ENCODE results near the gene TPST2.

DNA sequence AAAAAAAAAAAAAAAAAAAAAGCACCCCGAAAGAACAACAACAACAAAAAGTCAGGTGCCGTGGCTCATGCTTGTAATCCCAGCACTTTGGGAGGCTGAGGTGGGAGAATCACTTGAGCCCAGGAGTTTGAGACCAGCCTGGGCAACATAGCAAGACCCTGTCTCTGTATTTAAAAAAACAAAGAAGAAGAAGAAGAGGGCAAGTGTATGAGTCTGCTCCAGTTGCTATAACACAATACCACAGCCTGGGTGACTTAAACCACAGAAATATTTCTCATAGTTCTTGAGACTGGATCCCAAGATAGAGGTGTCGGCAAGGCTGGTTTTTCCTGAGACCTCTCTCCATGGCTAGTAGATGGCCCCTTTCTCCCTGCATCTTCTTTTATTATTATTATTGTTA, 44.3 kb upstream of the TPST2 start:
- TF ChIP-seq CTCF (IDR thresholded peaks at IDR 0.05; ENCODE audit: borderline replicate concordance, extremely low read depth, low read length, poor library complexity, severe bottlenecking) = no peak
- no peak for TF ChIP-seq EZH2 (IDR thresholded peaks at IDR 0.05; ENCODE audit: borderline replicate concordance, low read depth, low read length, severe bottlenecking)
